OCI-LY7 (cell line): Measurements from ENCODE around the gene C5orf58.

Source experiments
- CTCF ChIP-seq: fragments of 200-600 bp; sonication (generic); conservative IDR thresholded peaks from 2 replicates; pipeline ENCODE4 v1.5.1; 2014; ENCODE audit warnings: mild to moderate bottlenecking, antibody characterized with exemption, low read length, moderate library complexity, mixed read lengths
- EZH2phosphoT487 ChIP-seq: fragments of 200-600 bp; sonication (generic); IDR thresholded peaks from 2 replicates; pipeline ENCODE4 v1.6.1; 2018; ENCODE audit warnings: low read depth, borderline replicate concordance, mild to moderate bottlenecking, mixed run types, antibody characterized with exemption, low read length, moderate library complexity, mixed read lengths

- TF ChIP-seq CTCF (no peak), EZH2phosphoT487 (no peak)
Measured at GRCh38 chr5:170186856-170187255, 45.9 kb upstream of the C5orf58 start.
